BJ (cell line): ENCODE results near the gene LDLRAD4. TPM values are rescaled to one million over a fixed set of nuclear protein-coding genes. Genes with fewer than 3 reads are reported as not detected.

Source experiments
- CTCF ChIA-PET: fragments of 350-600 bp; formaldehyde crosslinking; extraction: SDS; loops from one replicate; lab custom pipeline; 2021; ENCODE audit warnings: antibody characterized with exemption, inconsistent platforms; lab: Yijun Ruan, JAX
- POLR2A ChIA-PET: fragments of 300-600 bp; sonication (Branson Sonifier 250); formaldehyde crosslinking; extraction: SDS; loops from one replicate; lab custom pipeline; 2021; ENCODE audit warnings: antibody characterized with exemption; lab: Charles Lee
- DNase-seq: peaks from one replicate; pipeline ENCODE4 v3.0.0-alpha.2; 2011; ENCODE audit warnings: low read depth
- H3K27me3 ChIP-seq: 2 replicates; pipeline ENCODE4 v1.6.0; 2011; ENCODE audit warnings: low read length; ENCODE audit not compliant: control insufficient read depth, insufficient read depth
- H3K36me3 ChIP-seq: 2 replicates; pipeline ENCODE4 v1.5.1; 2011; ENCODE audit warnings: low read length; ENCODE audit not compliant: control insufficient read depth, insufficient read depth
- H3K4me3 ChIP-seq: 2 replicates; pipeline ENCODE4 v1.5.1; 2011; ENCODE audit warnings: low read depth, mild to moderate bottlenecking, control low read depth, low read length
- polyA plus RNA-seq: library from polyadenylated mRNA; depleted of rRNA; stranded (reverse); fragments of >200 nt; gene quantifications from 2 replicates; pipeline ENCODE4 v1.2.3, GENCODE V29; 2011
- TF ChIP-seq, protein P1 (sequence below): IDR thresholded peaks from 2 replicates; pipeline ENCODE4 v1.5.1; 2011; ENCODE audit warnings: low read depth, mild to moderate bottlenecking, control low read depth, inconsistent platforms, low read length, moderate library complexity; ENCODE audit not compliant: insufficient read depth

LDLRAD4 gene
- polyA plus RNA-seq, 1 experiment, result not detected

DNA sequence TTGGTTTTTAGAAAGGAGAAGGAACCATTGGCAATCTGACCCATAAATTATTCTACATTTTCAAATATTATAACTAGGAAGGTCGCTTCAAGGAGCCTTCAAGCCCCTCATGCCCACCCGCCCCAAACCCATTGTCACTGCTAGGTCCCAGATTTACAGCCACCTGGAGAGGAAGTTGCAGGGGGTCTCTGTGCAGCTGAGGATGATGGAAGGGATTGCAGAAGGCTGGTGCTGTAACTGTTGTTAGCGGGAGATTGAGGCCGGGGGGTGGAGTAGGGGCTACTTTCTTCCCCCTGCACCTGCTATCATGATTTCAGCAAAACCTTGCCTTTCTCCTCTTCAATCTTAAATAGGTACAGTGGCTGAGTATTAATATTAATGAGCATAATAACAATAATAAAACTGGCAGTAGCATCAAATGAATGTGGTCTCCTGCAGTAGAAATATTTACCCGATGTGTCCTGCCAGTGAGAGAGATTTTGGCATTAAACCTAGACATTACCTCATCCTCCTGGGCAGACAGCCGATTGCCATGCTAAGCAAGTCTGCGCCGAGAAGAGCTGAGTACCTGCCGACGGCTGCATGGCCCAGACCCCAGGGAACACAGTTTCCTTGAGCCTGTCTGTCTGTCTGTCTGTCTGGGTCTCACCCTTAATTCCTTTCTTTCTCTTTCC, 282.4 kb downstream of the LDLRAD4 start:
- no peaks in the 10 kb centered on the region for H3K27me3 ChIP-seq
- TF ChIP-seq, protein P1, sequence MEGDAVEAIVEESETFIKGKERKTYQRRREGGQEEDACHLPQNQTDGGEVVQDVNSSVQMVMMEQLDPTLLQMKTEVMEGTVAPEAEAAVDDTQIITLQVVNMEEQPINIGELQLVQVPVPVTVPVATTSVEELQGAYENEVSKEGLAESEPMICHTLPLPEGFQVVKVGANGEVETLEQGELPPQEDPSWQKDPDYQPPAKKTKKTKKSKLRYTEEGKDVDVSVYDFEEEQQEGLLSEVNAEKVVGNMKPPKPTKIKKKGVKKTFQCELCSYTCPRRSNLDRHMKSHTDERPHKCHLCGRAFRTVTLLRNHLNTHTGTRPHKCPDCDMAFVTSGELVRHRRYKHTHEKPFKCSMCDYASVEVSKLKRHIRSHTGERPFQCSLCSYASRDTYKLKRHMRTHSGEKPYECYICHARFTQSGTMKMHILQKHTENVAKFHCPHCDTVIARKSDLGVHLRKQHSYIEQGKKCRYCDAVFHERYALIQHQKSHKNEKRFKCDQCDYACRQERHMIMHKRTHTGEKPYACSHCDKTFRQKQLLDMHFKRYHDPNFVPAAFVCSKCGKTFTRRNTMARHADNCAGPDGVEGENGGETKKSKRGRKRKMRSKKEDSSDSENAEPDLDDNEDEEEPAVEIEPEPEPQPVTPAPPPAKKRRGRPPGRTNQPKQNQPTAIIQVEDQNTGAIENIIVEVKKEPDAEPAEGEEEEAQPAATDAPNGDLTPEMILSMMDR, result no peak
- ChIA-PET CTCF (interaction anchor here (0.7 to 1.6 kb wide), 2 partner anchors 9 to 10 kb away, joined by 3 read pairs; no protein-coding TSS in a partner anchor), POLR2A (no interaction called here)
- DNase-seq, result peak; percentile 20
- no peak overlapping the region for H3K4me3 ChIP-seq
- H3K36me3 ChIP-seq, result no peaks in the 10 kb centered on the region

DNA sequence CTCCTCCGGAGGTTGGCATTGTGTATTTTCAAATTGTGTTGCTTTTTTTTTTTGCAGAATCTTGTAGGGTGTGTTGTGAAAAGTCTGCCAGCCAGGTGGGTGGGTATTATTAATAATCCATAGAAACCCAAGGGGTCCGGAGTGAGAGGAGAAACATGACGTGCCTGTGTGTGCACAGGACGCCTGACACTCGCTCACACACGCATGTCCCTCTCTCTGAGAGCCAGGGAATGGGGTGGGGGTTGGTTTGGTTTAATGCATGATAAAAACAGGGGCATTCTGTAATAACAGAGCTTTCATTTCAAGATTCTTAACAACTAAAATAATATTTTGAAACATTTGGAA, 283.0 kb downstream of the LDLRAD4 start:
- POLR2A ChIA-PET, result no interaction called here
- Histone ChIP-seq H3K36me3 (no peaks in the 10 kb centered on the region), H3K27me3 (no peaks in the 10 kb centered on the region), H3K4me3 (no peak overlapping the region)
- CTCF ChIA-PET, result interaction anchor here (1.6 kb wide), 1 partner anchor 11 kb away, joined by 3 read pairs; no protein-coding TSS in a partner anchor
- TF ChIP-seq, protein P1, result no peak
- DNase-seq, result no peak

DNA sequence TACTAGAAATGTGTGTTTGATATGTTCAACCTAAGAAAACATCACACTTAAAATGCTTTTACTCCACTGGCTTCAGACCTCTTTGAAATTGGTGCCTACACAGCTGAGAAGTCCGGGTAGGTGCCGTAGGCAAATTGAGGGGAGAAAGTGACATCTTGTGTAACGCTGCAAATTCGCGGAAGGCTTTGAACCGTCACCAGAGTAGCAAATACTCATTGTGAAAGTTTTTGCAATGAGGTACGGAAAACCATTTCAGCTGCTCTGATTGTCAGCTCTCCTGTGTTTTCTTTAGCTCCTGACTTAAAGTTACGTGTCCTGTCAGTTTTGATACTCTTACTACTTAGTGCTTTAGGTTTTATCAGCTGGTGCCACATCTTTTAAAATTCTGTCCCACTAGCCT, 283.3 kb downstream of the LDLRAD4 start:
- no peak for DNase-seq
- H3K27me3 ChIP-seq, result no peaks in the 10 kb centered on the region
- no peak overlapping the region for H3K4me3 ChIP-seq
- no peaks in the 10 kb centered on the region for H3K36me3 ChIP-seq
- TF ChIP-seq, protein P1, result no peak
- POLR2A ChIA-PET, result no interaction called here
- CTCF ChIA-PET, result interaction anchor here (1.6 kb wide), 1 partner anchor 11 kb away, joined by 3 read pairs; no protein-coding TSS in a partner anchor

DNA sequence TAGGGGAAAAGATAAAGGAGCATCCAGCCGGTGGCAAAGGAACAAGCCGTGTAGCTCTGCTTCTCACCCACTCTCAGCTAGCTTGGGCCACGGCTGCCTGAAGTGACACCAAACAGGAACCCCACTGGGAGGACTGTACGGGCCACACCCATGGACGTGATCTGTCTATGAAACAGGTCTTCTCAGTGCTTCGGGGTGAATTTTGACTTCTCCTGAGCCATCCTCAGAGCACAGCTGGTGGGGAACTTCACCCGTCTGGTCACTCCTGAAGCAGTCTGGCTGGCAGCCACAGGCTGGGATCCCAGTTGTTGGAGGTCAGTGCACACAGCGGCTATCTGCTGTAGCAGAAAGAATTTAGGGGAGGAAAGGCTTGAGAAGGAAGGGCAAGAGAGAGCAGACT, 284.0 kb downstream of the LDLRAD4 start:
- H3K36me3 ChIP-seq, result no peaks in the 10 kb centered on the region
- no peak for DNase-seq
- H3K4me3 ChIP-seq, result no peak overlapping the region
- CTCF ChIA-PET, result interaction anchor here (1.6 kb wide), 1 partner anchor 12 kb away, joined by 3 read pairs; no protein-coding TSS in a partner anchor
- no peaks in the 10 kb centered on the region for H3K27me3 ChIP-seq
- POLR2A ChIA-PET, result no interaction called here
- TF ChIP-seq, protein P1, result no peak

DNA sequence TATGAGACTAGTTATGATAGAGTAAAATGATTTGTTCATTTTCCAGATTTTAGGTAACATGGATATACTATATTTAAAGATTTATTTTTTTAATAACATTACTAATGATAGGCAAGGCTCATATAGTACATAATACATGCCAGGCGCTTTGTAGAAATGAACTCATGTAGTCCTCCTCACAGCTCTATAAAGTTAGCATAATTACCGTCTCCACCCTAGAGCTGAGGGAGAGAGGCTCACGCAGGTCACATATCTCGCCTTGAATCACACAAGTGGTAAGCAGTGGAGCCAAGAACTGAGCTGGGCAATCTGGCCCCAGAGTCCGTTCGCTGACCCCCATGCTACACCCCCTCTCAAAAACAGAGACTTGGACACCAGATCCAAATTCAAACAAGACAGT, 285.3 kb downstream of the LDLRAD4 start:
- Histone ChIP-seq H3K36me3 (no peaks in the 10 kb centered on the region), H3K27me3 (no peaks in the 10 kb centered on the region), H3K4me3 (no peak overlapping the region)
- POLR2A ChIA-PET, result no interaction called here
- CTCF ChIA-PET, result no interaction called here
- TF ChIP-seq, protein P1, result no peak
- no peak for DNase-seq
